DND-41 (cell line): Measurements from ENCODE around the gene INPP5F.

Experiments used
- ATAC-seq: fragments of 200-7000 bp; cut with Tn5 transposase; 3 replicates; pipeline ENCODE4 v1.9.1; 2021; ENCODE audit warnings: low read depth; ENCODE audit not compliant: insufficient read depth
- DNase-seq: peaks from one replicate; pipeline ENCODE4 v3.0.0-alpha.2; 2020
- H2AFZ ChIP-seq: 2 replicates; pipeline ENCODE4 v1.6.0; 2012; ENCODE audit warnings: low read depth, low read length
- H3K27ac ChIP-seq: 2 replicates; pipeline ENCODE4 v1.5.1; 2012; ENCODE audit warnings: low read length, inconsistent platforms
- H3K27me3 ChIP-seq: fragments of 200-600 bp; sonication (generic); 2 replicates; pipeline ENCODE4 v1.6.0; 2012; ENCODE audit warnings: low read length, mild to moderate bottlenecking, inconsistent platforms; ENCODE audit not compliant: insufficient read depth, poor library complexity
- H3K36me3 ChIP-seq: 2 replicates; pipeline ENCODE4 v1.5.1; 2012; ENCODE audit warnings: low read length, inconsistent platforms; ENCODE audit not compliant: insufficient read depth
- H3K4me1 ChIP-seq: 2 replicates; pipeline ENCODE4 v1.5.1; 2012; ENCODE audit warnings: mild to moderate bottlenecking, low read length; ENCODE audit not compliant: insufficient read depth
- H3K4me2 ChIP-seq: 2 replicates; pipeline ENCODE4 v1.6.0; 2012; ENCODE audit warnings: mild to moderate bottlenecking, moderate library complexity, low read length, inconsistent platforms; ENCODE audit not compliant: insufficient read depth
- H3K4me3 ChIP-seq, 2 experiments: fragments of 200-600 bp in 1 of 2; shearing (Covaris generic) in 1 of 2; 2 replicates each; pipeline ENCODE4 v1.5.1; 2012 to 2016; ENCODE audit warnings: inconsistent platforms in 2 of 2, low read length in 2 of 2, mild to moderate bottlenecking in 2 of 2, low read depth in 1 of 2, moderate library complexity in 1 of 2
- H3K79me2 ChIP-seq: 2 replicates; pipeline ENCODE4 v1.6.0; 2012; ENCODE audit warnings: low read length, inconsistent platforms; ENCODE audit not compliant: insufficient read depth
- H3K9ac ChIP-seq: 2 replicates; pipeline ENCODE4 v1.6.0; 2012; ENCODE audit warnings: low read depth, mild to moderate bottlenecking, inconsistent platforms, low read length, moderate library complexity
- H3K9me3 ChIP-seq: 2 replicates; pipeline ENCODE4 v1.5.1; 2012; ENCODE audit warnings: low read length, moderate library complexity, mild to moderate bottlenecking, inconsistent platforms; ENCODE audit not compliant: insufficient read depth, severe bottlenecking
- H4K20me1 ChIP-seq: 2 replicates; pipeline ENCODE4 v1.6.0; 2012; ENCODE audit warnings: low read length; ENCODE audit not compliant: insufficient read depth
- CTCF ChIP-seq: IDR thresholded peaks from 2 replicates; pipeline ENCODE4 v1.5.1; 2012; ENCODE audit warnings: borderline replicate concordance, low read length, moderate library complexity, mild to moderate bottlenecking; ENCODE audit not compliant: poor library complexity, severe bottlenecking; ENCODE audit errors: extremely low read depth
- EZH2 ChIP-seq: IDR thresholded peaks from 3 replicates; pipeline ENCODE4 v1.6.1; 2012; ENCODE audit warnings: borderline replicate concordance, low read depth, mild to moderate bottlenecking, moderate library complexity, low read length, inconsistent platforms; ENCODE audit not compliant: severe bottlenecking

The INPP5F gene

GRCh38 chr10:119768455-119769094 lies 42.7 kb downstream of the INPP5F start:
- Histone ChIP-seq H3K27ac (no peak overlapping the region), H3K36me3 (no peaks in the 10 kb centered on the region)
- no peak for DNase-seq

GRCh38 chr10:119769886-119770285 lies 44.0 kb downstream of the INPP5F start:
- ATAC-seq = no peak
- no peaks in the 10 kb centered on the region for H3K27me3 ChIP-seq
- H3K9ac ChIP-seq = no peak overlapping the region
- no peaks in the 10 kb centered on the region for H4K20me1 ChIP-seq
- DNase-seq = no peak
- H3K36me3 ChIP-seq = no peaks in the 10 kb centered on the region
- no peak for TF ChIP-seq EZH2
- no peak for TF ChIP-seq CTCF
- no peak overlapping the region for H3K4me2 ChIP-seq
- no peaks in the 10 kb centered on the region for H3K79me2 ChIP-seq
- H3K9me3 ChIP-seq = no peaks in the 10 kb centered on the region
- no peak overlapping the region for H3K27ac ChIP-seq
- H3K4me3 ChIP-seq = no peak overlapping the region
- no peak overlapping the region for H2AFZ ChIP-seq
- no peaks in the 10 kb centered on the region for H3K4me1 ChIP-seq

More at GRCh38 chr10:119768455-119769094, 42.7 kb downstream of the INPP5F start:
- H4K20me1 ChIP-seq = no peaks in the 10 kb centered on the region
- no peaks in the 10 kb centered on the region for H3K4me1 ChIP-seq
- no peaks in the 10 kb centered on the region for H3K27me3 ChIP-seq
- no peaks in the 10 kb centered on the region for H3K9me3 ChIP-seq
- H3K4me3 ChIP-seq = no peak overlapping the region
- H3K79me2 ChIP-seq = no peaks in the 10 kb centered on the region
- no peak for ATAC-seq
- H3K9ac ChIP-seq = no peak overlapping the region
- TF ChIP-seq CTCF (no peak), EZH2 (no peak)
- no peak overlapping the region for H2AFZ ChIP-seq
- H3K4me2 ChIP-seq = no peak overlapping the region

DNA sequence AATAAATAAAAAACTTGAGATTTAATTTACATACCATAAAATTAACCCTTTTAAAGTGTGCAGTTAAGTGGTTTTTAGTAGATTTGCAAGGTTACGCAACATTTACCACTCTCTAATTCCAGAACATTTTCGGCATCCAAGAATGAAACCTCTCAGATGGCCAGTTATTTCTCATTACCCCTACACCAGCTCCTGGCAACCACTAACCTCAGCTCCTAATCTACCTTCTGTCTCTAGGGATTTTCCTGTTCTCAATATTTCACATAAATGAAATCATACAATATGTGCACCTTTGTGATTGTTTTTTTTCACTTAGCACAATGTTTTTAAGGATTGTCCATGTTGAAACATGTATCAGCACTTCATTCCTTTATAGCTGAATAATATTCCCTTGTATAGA lies 45.1 kb downstream of the INPP5F start:
- Histone ChIP-seq H3K36me3 (no peaks in the 10 kb centered on the region), H3K27me3 (no peaks in the 10 kb centered on the region), H3K4me1 (no peaks in the 10 kb centered on the region), H2AFZ (no peak overlapping the region), H3K27ac (no peak overlapping the region), H4K20me1 (no peaks in the 10 kb centered on the region), H3K79me2 (no peaks in the 10 kb centered on the region), H3K9ac (no peak overlapping the region), H3K4me2 (no peak overlapping the region), H3K9me3 (no peaks in the 10 kb centered on the region), H3K4me3 (no peak overlapping the region)
- ATAC-seq (no peak), DNase-seq (no peak)
- TF ChIP-seq EZH2 = no peak
- TF ChIP-seq CTCF = no peak
